Measurements from ENCODE around the gene KCNMA1.

DNA sequence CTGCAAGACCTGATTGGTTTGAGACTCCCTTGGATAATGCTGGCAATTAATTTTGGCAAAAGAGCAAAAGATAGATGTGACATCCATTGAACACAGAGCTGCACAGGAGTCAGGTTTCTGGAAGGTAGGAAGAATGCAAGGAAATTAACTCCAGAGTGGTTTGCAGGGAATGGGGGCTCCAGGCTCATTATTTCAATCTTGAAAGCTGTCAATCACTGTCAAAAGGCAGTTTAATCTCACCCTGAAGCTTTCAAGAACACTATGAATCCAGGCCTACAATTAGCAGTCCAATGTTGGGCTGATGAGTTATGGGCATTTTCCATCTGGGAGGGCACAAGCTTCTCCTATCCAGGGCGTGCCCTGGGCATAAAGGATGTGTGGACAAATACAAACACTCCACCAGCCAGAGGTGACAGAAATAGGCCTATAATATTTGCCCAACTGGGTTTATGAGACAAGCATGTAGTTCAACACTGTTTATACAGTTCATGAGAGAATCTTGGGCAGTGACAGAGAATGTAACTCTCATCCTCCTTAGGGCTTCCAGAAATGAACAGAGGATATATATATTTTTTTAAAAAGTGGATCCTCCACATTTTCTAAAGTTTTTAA, 80.5 kb downstream of the KCNMA1 start:
- TF ChIP-seq, protein P1, sequence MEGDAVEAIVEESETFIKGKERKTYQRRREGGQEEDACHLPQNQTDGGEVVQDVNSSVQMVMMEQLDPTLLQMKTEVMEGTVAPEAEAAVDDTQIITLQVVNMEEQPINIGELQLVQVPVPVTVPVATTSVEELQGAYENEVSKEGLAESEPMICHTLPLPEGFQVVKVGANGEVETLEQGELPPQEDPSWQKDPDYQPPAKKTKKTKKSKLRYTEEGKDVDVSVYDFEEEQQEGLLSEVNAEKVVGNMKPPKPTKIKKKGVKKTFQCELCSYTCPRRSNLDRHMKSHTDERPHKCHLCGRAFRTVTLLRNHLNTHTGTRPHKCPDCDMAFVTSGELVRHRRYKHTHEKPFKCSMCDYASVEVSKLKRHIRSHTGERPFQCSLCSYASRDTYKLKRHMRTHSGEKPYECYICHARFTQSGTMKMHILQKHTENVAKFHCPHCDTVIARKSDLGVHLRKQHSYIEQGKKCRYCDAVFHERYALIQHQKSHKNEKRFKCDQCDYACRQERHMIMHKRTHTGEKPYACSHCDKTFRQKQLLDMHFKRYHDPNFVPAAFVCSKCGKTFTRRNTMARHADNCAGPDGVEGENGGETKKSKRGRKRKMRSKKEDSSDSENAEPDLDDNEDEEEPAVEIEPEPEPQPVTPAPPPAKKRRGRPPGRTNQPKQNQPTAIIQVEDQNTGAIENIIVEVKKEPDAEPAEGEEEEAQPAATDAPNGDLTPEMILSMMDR (IDR thresholded peaks at IDR 0.05; ENCODE audit: insufficient read depth, low read length, poor library complexity, severe bottlenecking) = no peak
- no peak for TF ChIP-seq EZH2phosphoT487 (conservative IDR thresholded peaks at IDR 0.05; ENCODE audit: low read length)

All from SU-DHL-6 (cell line).